ENCODE results near the gene IL32. TPM values are rescaled to one million over a fixed set of nuclear protein-coding genes. Genes with fewer than 3 reads are reported as not detected.

Gene IL32
- total and polyA plus RNA-seq, 7 experiments from 2014 or later, result 351 to 3,697 (median 631) TPM

- DNase-seq, result no peak
- H3K4me3 Mint-ChIP-seq, result peak overlapping the region in 1 of 10 donors; percentile 8
- no peaks in the 10 kb centered on the region for H3K9me3 Mint-ChIP-seq
- H3K27ac Mint-ChIP-seq, result peak overlapping the region in 6 of 9 donors; percentile 19 to 83 (median 48)
- no peaks in the 10 kb centered on the region for H3K36me3 ChIP-seq (ENCODE audit: control insufficient read depth in 2 of 3, insufficient read depth in 3 of 3, low read length in 3 of 3)
- peaks cover 32 to 46% of the 10 kb centered on the region in 2 donors for H3K4me1 ChIP-seq (ENCODE audit: control insufficient read depth in 2 of 2, insufficient read depth in 2 of 2, low read length in 2 of 2)
- intact Hi-C loops (cut with micrococcal nuclease), result no loop called here
- H3K27me3 Mint-ChIP-seq, result no peaks in the 10 kb centered on the region
- POLR2A ChIA-PET, result interaction anchor here (1.0 to 2.4 kb wide), 5 partner anchors 11 to 26 kb away, joined by 3 to 15 read pairs (median 4); partner anchors contain the start of gene IL32
- no peak overlapping the region for H3K4me3 ChIP-seq (ENCODE audit: low read length)
- no peaks in the 10 kb centered on the region for H3K9me3 ChIP-seq (ENCODE audit: control insufficient read depth in 2 of 3, low read length in 3 of 3)
- no peaks in the 10 kb centered on the region for H3K27me3 ChIP-seq (ENCODE audit: control insufficient read depth in 2 of 2, insufficient read depth in 2 of 2, low read length in 2 of 2)
- H3K4me1 Mint-ChIP-seq, result peaks cover 22 to 61% (median 46%) of the 10 kb centered on the region in 7 donors
- CTCF ChIA-PET, result interaction anchor here (0.8 to 2.7 kb wide), 3 partner anchors 10 to 71 kb away, joined by 3 to 12 read pairs (median 3); partner anchors contain the start of gene TNFRSF12A
- peaks cover 0 to 4% (median 0%) of the 10 kb centered on the region in 5 donors for H3K36me3 Mint-ChIP-seq
- no peak overlapping the region for H3K27ac ChIP-seq (ENCODE audit: low read depth, low read length)
- no peak for ATAC-seq
These were observed 26.1 kb downstream of the IL32 start for GRCh38 chr16:3091551-3091950.

- ATAC-seq (no peak), DNase-seq (no peak)
- Histone ChIP-seq H3K4me3 (ENCODE audit: low read length) (no peak overlapping the region), H3K9me3 (ENCODE audit: control insufficient read depth in 2 of 3, low read length in 3 of 3) (no peaks in the 10 kb centered on the region), H3K27me3 (ENCODE audit: control insufficient read depth in 2 of 2, insufficient read depth in 2 of 2, low read length in 2 of 2) (no peaks in the 10 kb centered on the region), H3K4me1 (ENCODE audit: control insufficient read depth in 2 of 2, insufficient read depth in 2 of 2, low read length in 2 of 2) (peaks cover 23 to 38% of the 10 kb centered on the region in 2 donors), H3K36me3 (ENCODE audit: control insufficient read depth in 2 of 3, insufficient read depth in 3 of 3, low read length in 3 of 3) (no peaks in the 10 kb centered on the region), H3K27ac (ENCODE audit: low read depth, low read length) (no peak overlapping the region)
- intact Hi-C loops (cut with micrococcal nuclease), result no loop called here
- peaks cover 18 to 55% (median 45%) of the 10 kb centered on the region in 7 donors for H3K4me1 Mint-ChIP-seq
- no peaks in the 10 kb centered on the region for H3K9me3 Mint-ChIP-seq
- no peaks in the 10 kb centered on the region for H3K27me3 Mint-ChIP-seq
- CTCF ChIA-PET, result interaction anchor here (1.1 to 2.8 kb wide), 3 partner anchors 10 to 36 kb away, joined by 4 to 18 read pairs (median 8); no protein-coding TSS in a partner anchor
- H3K36me3 Mint-ChIP-seq, result peaks cover 0 to 4% (median 0%) of the 10 kb centered on the region in 5 donors
- peak overlapping the region in 2 of 9 donors; percentile 13 to 83 for H3K27ac Mint-ChIP-seq
- POLR2A ChIA-PET, result interaction anchor here (0.5 to 2.4 kb wide), 8 partner anchors 9 to 42 kb away, joined by 3 to 10 read pairs (median 3); partner anchors contain the start of genes IL32 and ZNF213
- no peak overlapping the region for H3K4me3 Mint-ChIP-seq
These were observed 27.1 kb downstream of the IL32 start for GRCh38 chr16:3092501-3092941.

- Histone ChIP-seq H3K4me3 (ENCODE audit: low read length) (no peak overlapping the region), H3K36me3 (ENCODE audit: control insufficient read depth in 2 of 3, insufficient read depth in 3 of 3, low read length in 3 of 3) (no peaks in the 10 kb centered on the region), H3K9me3 (ENCODE audit: control insufficient read depth in 2 of 3, low read length in 3 of 3) (no peaks in the 10 kb centered on the region), H3K27ac (ENCODE audit: low read depth, low read length) (no peak overlapping the region), H3K27me3 (ENCODE audit: control insufficient read depth in 2 of 2, insufficient read depth in 2 of 2, low read length in 2 of 2) (no peaks in the 10 kb centered on the region), H3K4me1 (ENCODE audit: control insufficient read depth in 2 of 2, insufficient read depth in 2 of 2, low read length in 2 of 2) (peaks cover 23 to 30% of the 10 kb centered on the region in 2 donors)
- peak overlapping the region in 4 of 10 donors; percentile 27 to 63 (median 45) for H3K4me3 Mint-ChIP-seq
- DNase-seq, result peak in 8 of 9 donors; percentile 32 to 62 (median 54)
- peak; percentile 59 for ATAC-seq
- no peaks in the 10 kb centered on the region for H3K27me3 Mint-ChIP-seq
- ChIA-PET CTCF (interaction anchor here (0.6 to 4.1 kb wide), 8 partner anchors 8 to 1529 kb away, joined by 3 to 45 read pairs (median 6); no protein-coding TSS in a partner anchor), POLR2A (interaction anchor here (1.2 to 1.6 kb wide), 5 partner anchors 7 to 41 kb away, joined by 3 to 4 read pairs (median 3); partner anchors contain the start of gene ZNF213)
- H3K36me3 Mint-ChIP-seq, result peaks cover 0 to 4% (median 0%) of the 10 kb centered on the region in 5 donors
- intact Hi-C loops (cut with micrococcal nuclease), result loop anchor here in 1 of 2 donors (1.0 kb wide), 1 partner anchor 72 kb away; no protein-coding TSS in a partner anchor
- H3K9me3 Mint-ChIP-seq, result no peaks in the 10 kb centered on the region
- peak overlapping the region; percentile 0 to 90 (median 72) for H3K27ac Mint-ChIP-seq
- peaks cover 9 to 57% (median 43%) of the 10 kb centered on the region in 7 donors for H3K4me1 Mint-ChIP-seq
These were observed 29.0 kb downstream of the IL32 start for GRCh38 chr16:3094289-3095027.

- Histone ChIP-seq H3K4me3 (ENCODE audit: low read length) (no peak overlapping the region), H3K27ac (ENCODE audit: low read depth, low read length) (peak overlapping the region; percentile 44), H3K4me1 (ENCODE audit: control insufficient read depth in 2 of 2, insufficient read depth in 2 of 2, low read length in 2 of 2) (peaks cover 28 to 36% of the 10 kb centered on the region in 2 donors), H3K36me3 (ENCODE audit: control insufficient read depth in 2 of 3, insufficient read depth in 3 of 3, low read length in 3 of 3) (no peaks in the 10 kb centered on the region), H3K27me3 (ENCODE audit: control insufficient read depth in 2 of 2, insufficient read depth in 2 of 2, low read length in 2 of 2) (no peaks in the 10 kb centered on the region), H3K9me3 (ENCODE audit: control insufficient read depth in 2 of 3, low read length in 3 of 3) (no peaks in the 10 kb centered on the region)
- ChIA-PET CTCF (interaction anchor here (0.6 to 15.4 kb wide), 18 partner anchors 9 to 365 kb away, joined by 3 to 233 read pairs (median 4); partner anchors contain the start of genes IL32 and ZNF213), POLR2A (interaction anchor here (1.0 to 8.3 kb wide), 7 partner anchors 9 to 48 kb away, joined by 3 to 95 read pairs (median 8); partner anchors contain the start of gene IL32)
- Mint-ChIP-seq H3K36me3 (peaks cover 0 to 6% (median 0%) of the 10 kb centered on the region in 5 donors), H3K27me3 (no peaks in the 10 kb centered on the region), H3K27ac (peak overlapping the region in 7 of 9 donors; percentile 43 to 91 (median 80)), H3K9me3 (no peaks in the 10 kb centered on the region), H3K4me1 (peaks cover 20 to 63% (median 50%) of the 10 kb centered on the region in 7 donors), H3K4me3 (peak overlapping the region in 9 of 10 donors; percentile 19 to 59 (median 29))
- DNase-seq (peak in 8 of 9 donors; percentile 36 to 64 (median 56)), ATAC-seq (peak; percentile 81)
- intact Hi-C loops (cut with micrococcal nuclease), result loop anchor here (1.0 to 2.0 kb wide), 7 partner anchors 10 to 70 kb away; no protein-coding TSS in a partner anchor
These were observed 30.4 kb downstream of the IL32 start for GRCh38 chr16:3095869-3096268.

GRCh38 chr16:3096362-3096761 lies 30.9 kb downstream of the IL32 start:
- H3K4me1 Mint-ChIP-seq, result peaks cover 23 to 63% (median 50%) of the 10 kb centered on the region in 7 donors
- H3K27me3 ChIP-seq (ENCODE audit: control insufficient read depth in 2 of 2, insufficient read depth in 2 of 2, low read length in 2 of 2), result no peaks in the 10 kb centered on the region
- H3K27me3 Mint-ChIP-seq, result no peaks in the 10 kb centered on the region
- peak overlapping the region in 4 of 9 donors; percentile 75 to 88 (median 78) for H3K27ac Mint-ChIP-seq
- no peak overlapping the region for H3K4me3 ChIP-seq (ENCODE audit: low read length)
- H3K9me3 ChIP-seq (ENCODE audit: control insufficient read depth in 2 of 3, low read length in 3 of 3), result no peaks in the 10 kb centered on the region
- ATAC-seq (no peak), DNase-seq (no peak)
- ChIA-PET CTCF (interaction anchor here (0.6 to 15.4 kb wide), 13 partner anchors 9 to 365 kb away, joined by 3 to 233 read pairs (median 4); partner anchors contain the start of genes IL32 and ZNF213), POLR2A (interaction anchor here (0.8 to 8.3 kb wide), 8 partner anchors 8 to 48 kb away, joined by 3 to 95 read pairs (median 7); partner anchors contain the start of genes IL32 and ZNF213)
- H3K4me3 Mint-ChIP-seq, result no peak overlapping the region
- H3K9me3 Mint-ChIP-seq, result no peaks in the 10 kb centered on the region
- H3K36me3 ChIP-seq (ENCODE audit: control insufficient read depth in 2 of 3, insufficient read depth in 3 of 3, low read length in 3 of 3), result no peaks in the 10 kb centered on the region
- H3K4me1 ChIP-seq (ENCODE audit: control insufficient read depth in 2 of 2, insufficient read depth in 2 of 2, low read length in 2 of 2), result peaks cover 33 to 36% of the 10 kb centered on the region in 2 donors
- H3K27ac ChIP-seq (ENCODE audit: low read depth, low read length), result peak overlapping the region; percentile 44
- H3K36me3 Mint-ChIP-seq, result peaks cover 0 to 6% (median 0%) of the 10 kb centered on the region in 5 donors
- intact Hi-C loops (cut with micrococcal nuclease), result loop anchor here (1.0 to 2.0 kb wide), 7 partner anchors 10 to 70 kb away; no protein-coding TSS in a partner anchor

GRCh38 chr16:3097266-3097665 lies 31.8 kb downstream of the IL32 start:
- Mint-ChIP-seq H3K9me3 (no peaks in the 10 kb centered on the region), H3K27ac (peak overlapping the region in 6 of 9 donors; percentile 9 to 60 (median 49)), H3K27me3 (no peaks in the 10 kb centered on the region), H3K4me3 (no peak overlapping the region), H3K36me3 (peaks cover 0 to 7% (median 0%) of the 10 kb centered on the region in 5 donors), H3K4me1 (peaks cover 27 to 64% (median 52%) of the 10 kb centered on the region in 7 donors)
- no peaks in the 10 kb centered on the region for H3K36me3 ChIP-seq (ENCODE audit: control insufficient read depth in 2 of 3, insufficient read depth in 3 of 3, low read length in 3 of 3)
- peaks cover 33 to 39% of the 10 kb centered on the region in 2 donors for H3K4me1 ChIP-seq (ENCODE audit: control insufficient read depth in 2 of 2, insufficient read depth in 2 of 2, low read length in 2 of 2)
- ChIA-PET CTCF (interaction anchor here (0.6 to 15.4 kb wide), 10 partner anchors 8 to 64 kb away, joined by 3 to 233 read pairs (median 5); partner anchors contain the start of gene ZNF213), POLR2A (interaction anchor here (0.6 to 8.3 kb wide), 6 partner anchors 21 to 115 kb away, joined by 3 to 95 read pairs (median 16); partner anchors contain the start of genes IL32 and ZNF213)
- no peaks in the 10 kb centered on the region for H3K9me3 ChIP-seq (ENCODE audit: control insufficient read depth in 2 of 3, low read length in 3 of 3)
- no peak overlapping the region for H3K27ac ChIP-seq (ENCODE audit: low read depth, low read length)
- intact Hi-C loops (cut with micrococcal nuclease), result loop anchor here in 1 of 2 donors (2.0 kb wide), 1 partner anchor 66 kb away; no protein-coding TSS in a partner anchor
- no peak for DNase-seq
- ATAC-seq, result no peak
- H3K4me3 ChIP-seq (ENCODE audit: low read length), result no peak overlapping the region
- H3K27me3 ChIP-seq (ENCODE audit: control insufficient read depth in 2 of 2, insufficient read depth in 2 of 2, low read length in 2 of 2), result no peaks in the 10 kb centered on the region
